GM19455 (cell line): ENCODE data around the gene NPFF.
"Not testable (repeated sequence)": the region's sequence is repeated elsewhere in the genome, so short reads cannot be mapped to it uniquely, and the experiment has no call there.

Source experiments
- ATAC-seq: cut with Tn5 transposase; IDR thresholded peaks from one replicate; pipeline ENCODE4 v1.9.1; 2021; ENCODE audit not compliant: unreplicated experiment

NPFF gene

GRCh38 chr12:53497461-53497860, 9.8 kb downstream of the NPFF start:
- ATAC-seq = no peak

GRCh38 chr12:53496752-53497032, 10.6 kb downstream of the NPFF start:
- ATAC-seq = no peak

GRCh38 chr12:53495903-53496751, 11.2 kb downstream of the NPFF start:
- no peak for ATAC-seq

- no peak for ATAC-seq
These were observed 13.5 kb downstream of the NPFF start for GRCh38 chr12:53493610-53494391.

- ATAC-seq = peak; percentile 89
These were observed 14.3 kb downstream of the NPFF start for GRCh38 chr12:53492830-53493609.

- ATAC-seq = no peak
These were observed 15.1 kb downstream of the NPFF start for GRCh38 chr12:53492188-53492587.

- no peak for ATAC-seq
These were observed 17.9 kb downstream of the NPFF start for GRCh38 chr12:53489242-53489864.

GRCh38 chr12:53486736-53487487, 20.4 kb downstream of the NPFF start:
- no peak for ATAC-seq

- ATAC-seq = no peak
These were observed 21.1 kb downstream of the NPFF start for GRCh38 chr12:53485955-53486735.

GRCh38 chr12:53484686-53485575, 22.4 kb downstream of the NPFF start:
- ATAC-seq = no peak

- ATAC-seq = no peak
These were observed 23.3 kb downstream of the NPFF start for GRCh38 chr12:53483979-53484377.

GRCh38 chr12:53483225-53483978, 23.9 kb downstream of the NPFF start:
- no peak for ATAC-seq

- ATAC-seq = no peak
These were observed 24.6 kb downstream of the NPFF start for GRCh38 chr12:53482626-53483168.

GRCh38 chr12:53481939-53482586, 25.2 kb downstream of the NPFF start:
- ATAC-seq = no peak

- ATAC-seq = not testable (repeated sequence)
These were observed 25.8 kb downstream of the NPFF start for GRCh38 chr12:53481458-53481857.

- ATAC-seq = no peak
These were observed 26.5 kb downstream of the NPFF start for GRCh38 chr12:53480491-53481442.
